Activated naive CD8-positive, alpha-beta T cell treated with anti-CD3 and anti-CD28 coated beads, Interleukin-2, amount 50 U/mL, for 16 hours (primary cell): ENCODE results near the gene RBBP8NL.

Source experiments
- DNase-seq: peaks from one replicate; pipeline ENCODE4 v3.0.0-alpha.2; 2020; ENCODE audit warnings: low read depth, low spot score

The RBBP8NL gene

DNA sequence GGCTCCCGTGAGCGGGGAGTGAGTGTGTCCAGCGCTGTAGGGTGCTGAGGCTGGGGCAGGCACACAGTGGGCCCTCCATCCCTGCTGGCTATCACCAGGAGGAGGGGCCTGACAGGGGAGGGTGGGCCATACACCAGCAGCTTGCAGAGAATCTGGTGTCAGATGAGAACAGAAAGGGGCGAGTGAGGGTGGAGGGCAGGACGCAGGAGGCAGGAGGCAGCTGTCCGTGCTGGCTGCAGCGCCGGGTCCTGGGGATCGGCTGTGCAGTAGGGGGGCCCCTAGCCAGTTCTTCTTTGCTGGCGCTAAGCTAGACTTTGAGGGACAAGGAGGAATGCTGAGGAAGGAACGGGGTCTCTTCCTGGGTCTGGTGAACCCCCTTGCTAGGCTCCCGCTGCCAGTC is 18.7 kb downstream of the RBBP8NL start:
- no peak for DNase-seq

DNA sequence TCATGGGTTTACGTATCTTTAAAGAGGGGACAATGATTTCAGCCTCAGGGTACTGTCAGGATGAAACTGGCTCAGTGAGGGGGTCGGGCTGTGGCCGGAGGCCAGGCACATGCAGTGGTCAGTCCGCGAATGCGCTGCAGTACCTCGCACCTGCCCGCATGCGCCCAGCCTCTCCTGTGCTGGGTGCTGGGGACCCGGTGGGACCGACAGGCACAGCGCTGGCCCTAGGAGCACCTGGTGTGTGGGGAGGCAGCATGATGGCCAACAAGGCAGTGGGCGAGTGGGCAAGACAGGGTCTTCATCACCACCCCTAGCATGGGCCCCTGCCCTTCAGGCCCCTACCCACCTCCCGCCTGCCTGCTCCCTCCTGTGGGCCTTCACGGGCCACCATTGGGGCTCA is 19.3 kb downstream of the RBBP8NL start:
- DNase-seq, result no peak

DNA sequence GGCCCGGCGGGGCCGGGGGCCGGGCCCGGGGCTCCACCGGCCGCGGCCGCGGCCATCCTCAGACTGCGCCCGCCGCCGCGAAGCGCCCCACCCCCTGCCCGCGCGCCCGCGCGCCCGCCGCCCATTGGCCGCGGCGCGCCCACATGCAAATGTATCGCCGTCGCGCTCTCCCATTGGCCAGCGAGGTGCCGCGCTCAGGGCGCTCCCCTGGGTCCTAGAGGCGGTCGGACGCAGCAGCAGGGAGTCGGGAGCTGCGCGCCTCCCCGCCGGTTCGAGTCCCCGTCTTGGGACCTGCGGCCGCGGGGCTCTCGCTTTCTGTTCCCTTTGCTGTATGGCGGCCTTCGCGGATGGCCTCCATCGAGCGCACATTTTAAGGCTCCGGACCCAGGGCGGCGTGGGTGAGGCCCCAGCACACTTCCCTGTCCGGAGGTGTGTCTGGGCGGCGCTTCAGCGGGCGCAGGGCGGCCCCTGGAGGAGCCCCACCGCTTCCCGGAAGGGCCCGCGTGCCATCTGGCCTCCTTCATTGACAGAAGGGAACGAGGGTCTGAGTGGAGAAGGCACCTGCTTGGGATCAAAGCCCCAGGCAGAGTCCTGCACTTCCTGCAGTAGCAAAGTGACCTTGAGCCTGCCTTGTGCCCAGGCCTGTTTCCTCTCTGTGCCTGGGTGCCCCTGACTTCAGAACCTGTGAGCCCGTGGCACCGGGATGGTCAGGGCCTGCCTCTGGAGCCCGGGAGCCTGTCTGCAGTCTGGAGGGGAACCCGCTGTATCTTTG is 19.9 kb downstream of the RBBP8NL start, which contains the start of gene CABLES2:
Gene CABLES2, minus strand, starts transcription at position 65 of the 772 bp plus-strand sequence. Its CDS starts 9 bp downstream, at position 56.
- peak; percentile 82 for DNase-seq

- DNase-seq, result no peak
Observed at GRCh38 chr20:62406635-62407176, 20.6 kb downstream of the RBBP8NL start.

DNA sequence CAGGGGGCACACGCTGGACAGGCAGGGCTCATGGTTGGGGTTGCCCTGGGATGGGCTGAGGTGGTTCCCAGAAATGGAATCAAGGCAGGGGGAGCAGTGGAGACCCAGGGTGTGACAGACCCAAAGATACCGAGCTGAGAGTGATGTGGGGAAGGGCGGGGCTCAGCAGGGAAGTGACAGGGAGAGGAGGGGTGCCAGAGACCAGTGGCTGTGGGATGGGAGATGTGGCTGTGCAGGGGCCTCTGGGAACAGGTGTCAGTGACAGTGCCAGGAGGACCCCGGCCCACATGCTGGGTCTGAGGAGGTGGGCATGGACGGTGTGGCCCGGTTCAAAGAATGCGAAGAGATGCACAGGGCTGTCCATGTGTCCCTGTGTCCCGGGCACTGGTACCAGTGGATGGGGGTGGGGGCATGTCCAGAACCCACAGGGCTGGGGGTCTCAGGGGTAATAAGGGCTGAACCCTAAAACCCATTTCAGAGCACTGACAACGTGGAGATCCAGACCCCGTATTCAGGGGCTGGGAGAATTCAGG is 21.3 kb downstream of the RBBP8NL start:
- no peak for DNase-seq

- no peak for DNase-seq
Observed at GRCh38 chr20:62405108-62405980, 22.0 kb downstream of the RBBP8NL start.

- no peak for DNase-seq
Observed at GRCh38 chr20:62404761-62405107, 22.6 kb downstream of the RBBP8NL start.

- no peak for DNase-seq
Observed at GRCh38 chr20:62404112-62404665, 23.1 kb downstream of the RBBP8NL start.

DNA sequence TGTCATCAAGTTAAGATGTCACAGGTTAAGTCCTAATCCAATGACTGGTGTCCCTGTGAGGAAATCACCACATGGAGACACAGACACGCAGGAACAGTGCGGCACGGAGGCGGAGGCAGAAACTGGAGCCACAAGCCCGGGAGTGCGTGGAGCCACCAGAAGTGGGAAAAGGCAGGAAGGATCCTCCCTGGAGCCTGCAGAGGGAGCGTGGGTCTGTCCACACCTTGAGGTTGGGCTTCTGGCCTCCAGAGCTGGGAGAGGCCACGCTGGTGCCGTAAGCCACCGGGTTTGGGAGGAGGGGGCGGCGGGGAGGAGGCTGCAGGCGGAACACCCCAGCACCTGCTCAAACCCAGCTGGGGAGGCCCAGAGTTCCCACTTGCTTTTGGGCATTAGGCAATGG is 24.0 kb downstream of the RBBP8NL start:
- no peak for DNase-seq

- no peak for DNase-seq
Observed at GRCh38 chr20:62402456-62403150, 24.7 kb downstream of the RBBP8NL start.

DNA sequence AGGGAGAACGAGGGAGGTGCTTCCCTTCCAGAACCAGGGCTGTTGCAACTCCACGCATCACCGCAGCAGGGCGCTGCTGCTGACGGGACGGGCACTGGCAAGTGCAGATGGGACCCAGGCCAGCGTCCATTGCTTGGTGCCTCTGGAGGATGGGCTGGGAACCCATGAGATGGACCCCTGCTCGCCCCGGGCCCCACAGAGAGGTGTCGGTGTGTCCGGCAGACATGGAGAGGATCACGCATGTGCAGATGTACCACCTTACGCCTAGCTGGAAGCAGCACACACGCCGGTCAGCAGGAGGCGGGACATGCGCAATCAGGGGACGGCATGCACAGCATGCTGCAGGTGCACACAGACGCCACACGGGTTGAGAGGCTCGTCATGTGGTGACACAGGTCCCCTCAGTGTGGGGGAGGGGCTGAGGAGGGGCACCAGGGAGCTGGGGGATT is 26.0 kb downstream of the RBBP8NL start:
- no peak for DNase-seq

DNA sequence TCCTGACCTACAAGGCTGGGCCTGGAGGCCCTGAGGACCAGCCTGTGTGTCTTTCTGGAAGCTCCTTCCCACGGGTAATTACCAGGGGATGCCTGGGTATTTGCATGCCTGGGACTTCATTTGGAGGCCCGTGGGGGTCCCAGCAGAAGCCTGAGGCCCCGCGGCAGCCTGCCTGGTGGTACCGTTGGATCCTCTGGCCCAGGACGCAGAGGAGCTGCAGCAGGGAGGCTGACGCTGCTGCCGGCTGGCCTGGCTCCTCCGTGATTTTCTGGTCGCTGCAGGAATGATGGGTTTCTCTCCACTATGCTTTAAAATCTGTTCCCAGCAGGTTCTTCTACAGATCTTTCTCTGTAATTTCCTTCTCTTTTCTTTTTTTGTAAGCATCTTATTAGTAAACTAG is 26.8 kb downstream of the RBBP8NL start:
- DNase-seq, result no peak

DNA sequence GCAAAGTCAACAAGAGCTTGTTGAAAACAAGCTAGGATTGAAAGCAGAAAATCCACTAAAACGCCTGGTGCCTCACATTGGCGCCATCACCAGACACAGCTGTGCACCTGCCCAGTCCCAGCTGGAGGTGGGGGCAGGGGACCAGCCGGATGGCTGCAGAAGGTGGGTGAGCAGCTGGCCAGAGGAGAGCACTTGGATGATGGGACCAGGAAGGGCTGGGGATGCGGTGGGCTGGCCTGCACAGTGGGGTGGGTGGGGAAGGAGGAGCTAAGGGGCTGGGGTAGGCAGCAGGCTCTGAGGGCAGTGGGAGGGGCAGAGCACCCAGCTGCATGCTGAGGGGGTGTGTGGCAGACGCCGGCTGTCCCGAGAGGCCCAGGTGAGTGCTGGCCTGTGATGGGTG is 27.3 kb downstream of the RBBP8NL start:
- no peak for DNase-seq

DNA sequence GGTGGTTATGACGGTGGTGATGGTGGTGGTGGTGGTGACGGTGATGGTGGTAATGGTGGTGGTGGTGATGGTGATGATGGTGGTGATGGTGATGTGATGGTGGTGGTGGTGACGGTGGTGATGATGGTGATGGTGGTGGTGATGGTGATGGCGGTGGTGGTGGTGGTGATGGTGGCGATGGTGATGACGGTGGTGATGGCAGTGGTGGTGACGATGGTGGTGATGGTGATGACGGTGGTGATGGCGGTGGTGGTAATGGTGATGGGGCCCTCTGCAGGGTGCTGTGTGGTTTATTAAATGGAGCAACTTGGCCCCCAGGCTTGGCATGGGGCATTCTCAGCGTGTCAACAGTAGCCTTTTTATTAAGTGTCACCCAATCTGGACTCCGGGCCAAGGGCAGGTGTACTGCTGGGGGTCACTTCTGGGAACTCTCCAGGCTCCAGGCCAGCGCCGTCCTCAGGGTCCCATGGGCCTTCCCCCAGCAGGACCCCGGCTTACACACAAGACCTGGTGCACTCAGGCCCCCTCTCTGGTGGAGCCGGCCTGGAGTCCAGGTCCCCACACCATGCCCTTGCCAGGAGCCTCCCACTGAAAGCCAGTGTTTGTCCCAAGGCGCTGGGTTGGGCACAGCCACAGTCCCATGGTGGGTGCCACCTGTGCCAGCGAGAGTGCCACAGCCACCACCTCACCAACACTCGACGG is 29.1 kb downstream of the RBBP8NL start:
- DNase-seq, result no peak

GRCh38 chr20:62396367-62397239 is 30.7 kb downstream of the RBBP8NL start:
- no peak for DNase-seq

DNA sequence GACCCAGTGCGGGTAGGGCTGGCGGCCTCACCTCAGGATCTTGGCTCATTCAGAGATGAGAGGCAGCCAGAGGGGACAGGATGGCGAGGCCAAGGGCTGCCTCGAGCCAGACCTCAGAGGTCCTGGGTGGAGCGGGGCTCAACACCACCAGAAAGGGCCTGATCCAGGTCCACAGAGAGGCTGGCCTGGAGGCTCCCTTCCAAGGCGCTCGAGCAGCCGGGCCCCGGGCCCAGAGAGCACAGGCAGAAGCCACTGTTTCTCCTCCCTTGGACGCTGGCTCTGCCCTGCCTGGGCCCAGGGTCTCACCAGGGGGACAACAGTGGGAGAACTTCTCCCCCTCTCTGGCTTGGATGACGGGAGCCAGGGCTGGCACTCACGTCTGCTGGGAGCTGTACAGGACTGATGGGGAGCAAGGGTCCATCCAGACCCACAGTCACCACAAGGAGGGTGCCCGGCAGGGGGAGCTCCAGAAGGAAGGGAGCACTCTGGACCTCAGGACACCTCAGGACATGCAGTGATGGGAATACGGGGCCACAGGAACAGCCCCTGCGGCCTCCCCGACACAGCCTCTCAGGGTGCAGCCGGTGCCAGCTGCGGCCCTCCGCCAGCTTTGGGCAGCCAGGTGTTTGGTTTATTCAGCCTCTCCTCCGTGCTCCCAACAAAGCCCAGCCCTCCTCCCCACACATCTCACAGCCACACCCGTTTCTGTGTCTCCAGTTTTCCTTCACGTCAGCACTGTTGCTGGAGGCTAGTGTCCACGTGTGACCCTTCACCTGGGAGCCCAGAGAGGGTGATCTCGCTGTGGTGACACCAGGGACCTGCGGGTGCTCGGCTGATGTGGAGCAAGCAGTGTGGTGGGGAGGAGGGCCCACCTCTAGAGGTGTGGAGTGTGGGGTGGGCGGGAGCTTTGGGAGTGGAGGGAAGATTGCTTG is 31.8 kb downstream of the RBBP8NL start:
- no peak for DNase-seq

GRCh38 chr20:62394248-62395245 is 32.8 kb downstream of the RBBP8NL start:
- no peak for DNase-seq
